ENCODE measurements around the gene CADM1. TPM values are rescaled to one million over a fixed set of nuclear protein-coding genes. Genes with fewer than 3 reads are reported as not detected.

The CADM1 gene
- total and polyA plus RNA-seq, 10 of the 15 experiments (the other 5 are each of a cell fraction or from before 2014, with no cell fraction given), result 0.03 to 0.48 (median 0.15) TPM; not detected in 3

GRCh38 chr11:115300660-115301428, 203.4 kb downstream of the CADM1 start:
- ChIA-PET RAD21 (ENCODE audit: unreplicated experiment) (no interaction called here), POLR2A (no interaction called here), SMC1A (ENCODE audit: uncharacterized antibody, unreplicated experiment) (interaction anchor here (0.6 kb wide), 1 partner anchor 450 kb away, joined by 3 read pairs; no protein-coding TSS in a partner anchor), CTCF (no interaction called here)
- intact Hi-C loops (cut with micrococcal nuclease; ENCODE audit: unreplicated experiment), result no loop called here
- no peak overlapping the region for H3K4me2 ChIP-seq (ENCODE audit: control insufficient read depth, insufficient read depth)
- no peaks in the 10 kb centered on the region for H3K79me2 ChIP-seq (ENCODE audit: control insufficient read depth, insufficient read depth, low read length)
- in situ Hi-C loops (cut with MboI), result no loop called here
- TF ChIP-seq POLR2AphosphoS2 (IDR thresholded peaks at IDR 0.05; ENCODE audit: low read depth, low read length), result no peak
- no peak for TF ChIP-seq ZNF217 (IDR thresholded peaks at IDR 0.05)
- DNase-seq (ENCODE audit: low read depth, low spot score), result no peak
- H3K4me1 ChIP-seq (ENCODE audit: control insufficient read depth, insufficient read depth, low read length), result no peaks in the 10 kb centered on the region
- no peaks in the 10 kb centered on the region for H3K36me3 ChIP-seq (ENCODE audit: control insufficient read depth in 2 of 2, insufficient read depth in 2 of 2, low read length in 1 of 2)
- no TSS peak for BruUV-seq (replicated peaks)
- no peak for FAIRE-seq
- no peak overlapping the region for H3K27ac ChIP-seq (ENCODE audit: control insufficient read depth, insufficient read depth)
- no peak overlapping the region for H2AFZ ChIP-seq (ENCODE audit: control insufficient read depth, low read depth, low read length)
- no peak overlapping the region for H3K4me3 ChIP-seq
- no peak for ATAC-seq
- H3K9ac ChIP-seq (ENCODE audit: control insufficient read depth, insufficient read depth, low read length), result no peak overlapping the region
- WGBS (ENCODE audit: insufficient coverage, insufficient replicate concordance, low lambda C conversion rate, missing lambda C conversion rate), result 31% methylated on average over 5 of the region's 5 CpGs
- H3K9me3 ChIP-seq (replicated peaks; ENCODE audit: control insufficient read depth, insufficient read depth, low read length), result no peaks in the 10 kb centered on the region
- peaks cover 0 to 7% of the 10 kb centered on the region in 2 experiments; a peak in 2 of 4 replicates for H3K27me3 ChIP-seq (replicated peaks in 1 of 2; ENCODE audit: control insufficient read depth in 2 of 2, insufficient read depth in 2 of 2, low read length in 1 of 2)
- H4K20me1 ChIP-seq (ENCODE audit: control insufficient read depth, insufficient read depth), result no peaks in the 10 kb centered on the region

- ChIA-PET POLR2A (no interaction called here), RAD21 (ENCODE audit: unreplicated experiment) (no interaction called here), CTCF (no interaction called here), SMC1A (ENCODE audit: uncharacterized antibody, unreplicated experiment) (no interaction called here)
- Histone ChIP-seq H3K9me3 (replicated peaks; ENCODE audit: control insufficient read depth, insufficient read depth, low read length) (no peaks in the 10 kb centered on the region), H3K4me2 (ENCODE audit: control insufficient read depth, insufficient read depth) (no peak overlapping the region), H3K4me1 (ENCODE audit: control insufficient read depth, insufficient read depth, low read length) (no peaks in the 10 kb centered on the region), H3K27ac (ENCODE audit: control insufficient read depth, insufficient read depth) (no peak overlapping the region), H4K20me1 (ENCODE audit: control insufficient read depth, insufficient read depth) (no peaks in the 10 kb centered on the region), H3K36me3 (ENCODE audit: control insufficient read depth in 2 of 2, insufficient read depth in 2 of 2, low read length in 1 of 2) (no peaks in the 10 kb centered on the region), H3K79me2 (ENCODE audit: control insufficient read depth, insufficient read depth, low read length) (no peaks in the 10 kb centered on the region), H3K27me3 (replicated peaks in 1 of 2; ENCODE audit: control insufficient read depth in 2 of 2, insufficient read depth in 2 of 2, low read length in 1 of 2) (peaks cover 0 to 7% of the 10 kb centered on the region in 2 experiments; a peak in 3 of 4 replicates), H3K4me3 (no peak overlapping the region), H2AFZ (ENCODE audit: control insufficient read depth, low read depth, low read length) (no peak overlapping the region), H3K9ac (ENCODE audit: control insufficient read depth, insufficient read depth, low read length) (no peak overlapping the region)
- no peak for DNase-seq (ENCODE audit: low read depth, low spot score)
- TF ChIP-seq STAT3 (IDR thresholded peaks at IDR 0.05; ENCODE audit: low read depth, low read length), result no peak
- TF ChIP-seq E2F8 (IDR thresholded peaks at IDR 0.05; ENCODE audit: low read depth, partially characterized antibody), result no peak
- no peak for TF ChIP-seq POLR2AphosphoS5 (IDR thresholded peaks at IDR 0.05; ENCODE audit: low read length)
- 53% methylated on average over 8 of the region's 8 CpGs for WGBS (ENCODE audit: insufficient coverage, insufficient replicate concordance, low lambda C conversion rate, missing lambda C conversion rate)
- BruUV-seq (replicated peaks), result no TSS peak
- no peak for ATAC-seq
- FAIRE-seq, result no peak
- in situ Hi-C loops (cut with MboI) (no loop called here), intact Hi-C loops (cut with micrococcal nuclease; ENCODE audit: unreplicated experiment) (no loop called here)
Observed at GRCh38 chr11:115298300-115299012, 205.8 kb downstream of the CADM1 start.
